ENCODE data around the gene YRDC.
"Not testable (repeated sequence)": the region's sequence is repeated elsewhere in the genome, so short reads cannot be mapped to it uniquely, and the experiment has no call there.

YRDC gene

DNA sequence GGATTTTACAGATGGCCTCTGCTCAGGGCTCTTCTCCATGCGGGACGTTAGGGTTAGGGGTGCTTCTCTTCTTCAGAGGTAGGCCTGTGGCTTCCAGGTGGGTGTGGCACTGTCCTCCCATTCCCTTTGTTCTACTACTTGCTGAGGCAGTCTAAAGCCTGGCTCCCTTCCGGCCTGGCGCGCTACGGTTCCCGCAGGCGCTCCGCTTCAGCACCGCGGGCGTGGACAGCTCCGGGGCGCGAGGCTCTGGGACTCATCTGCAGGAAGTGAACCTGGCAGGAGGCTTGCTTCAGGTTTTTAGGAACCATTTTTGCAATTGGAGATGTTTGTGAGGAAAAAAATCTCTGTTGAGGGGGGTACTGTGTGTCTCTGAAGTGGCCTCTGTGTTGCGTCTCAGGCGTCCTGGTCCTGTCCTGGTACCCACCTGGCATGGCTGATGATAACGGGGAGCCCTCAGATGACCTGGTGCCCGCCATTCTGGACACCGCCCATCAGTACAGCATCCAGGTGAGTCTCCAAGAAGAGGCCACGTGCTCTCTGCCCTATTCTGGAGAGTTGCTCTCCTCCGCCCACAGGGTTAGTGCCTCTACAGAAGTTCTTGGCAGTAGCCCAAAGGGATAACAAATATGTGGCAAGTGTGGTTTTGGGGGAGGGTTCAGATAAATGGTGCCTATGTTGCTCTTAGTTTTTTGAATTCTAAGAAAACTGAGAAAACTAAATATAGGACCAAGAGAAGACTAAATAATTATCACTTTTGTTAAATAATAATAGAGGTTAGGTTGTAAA is 12.5 kb downstream of the YRDC start:
- Histone ChIP-seq H3K9me3 (ENCODE audit: insufficient read depth, low read depth, low read length) (no peaks in the 10 kb centered on the region), H3K27ac (ENCODE audit: low read depth, low read length) (no peak overlapping the region), H3K4me3 (ENCODE audit: low read length) (peak overlapping the region; percentile 73), H3K9ac (ENCODE audit: low read depth, low read length) (no peak overlapping the region), H3K4me1 (ENCODE audit: insufficient read depth, low read length) (peaks cover 5% of the 10 kb centered on the region), H3K36me3 (ENCODE audit: insufficient read depth, low read length) (peaks cover 14% of the 10 kb centered on the region), H3K27me3 (ENCODE audit: insufficient read depth, low read length) (peaks cover 50% of the 10 kb centered on the region)
- WGBS, result 27% methylated on average over 22 of the region's 22 CpGs

GRCh38 chr1:37794372-37795339 is 13.4 kb downstream of the YRDC start:
- H3K27me3 ChIP-seq (ENCODE audit: insufficient read depth, low read length), result peaks cover 59% of the 10 kb centered on the region
- peaks cover 7% of the 10 kb centered on the region; the same call in 1 of the 2 replicates for H3K36me3 ChIP-seq (ENCODE audit: insufficient read depth, low read length)
- H3K4me1 ChIP-seq (ENCODE audit: insufficient read depth, low read length), result peaks cover 5% of the 10 kb centered on the region
- WGBS, result 14% methylated on average over 59 of the region's 59 CpGs
- peak overlapping the region; percentile 73 for H3K4me3 ChIP-seq (ENCODE audit: low read length)
- no peak overlapping the region for H3K27ac ChIP-seq (ENCODE audit: low read depth, low read length)
- H3K9ac ChIP-seq (ENCODE audit: low read depth, low read length), result no peak overlapping the region
- H3K9me3 ChIP-seq (ENCODE audit: insufficient read depth, low read depth, low read length), result no peaks in the 10 kb centered on the region

- peak within 1 kb of the TSS; percentile 77 for H3K9ac ChIP-seq (ENCODE audit: low read depth, low read length)
- peaks cover 66% of the 10 kb centered on the region for H3K27me3 ChIP-seq (ENCODE audit: insufficient read depth, low read length)
- no peak within 1 kb of the TSS for H3K27ac ChIP-seq (ENCODE audit: low read depth, low read length)
- H3K4me3 ChIP-seq (ENCODE audit: low read length), result peak within 1 kb of the TSS; percentile 73
- H3K4me1 ChIP-seq (ENCODE audit: insufficient read depth, low read length), result peaks cover 5% of the 10 kb centered on the region
- H3K9me3 ChIP-seq (ENCODE audit: insufficient read depth, low read depth, low read length), result no peaks in the 10 kb centered on the region
- under 1% methylated on average over 80 of the region's 82 CpGs for WGBS
- H3K36me3 ChIP-seq (ENCODE audit: insufficient read depth, low read length), result no peaks in the 10 kb centered on the region
Measured at GRCh38 chr1:37793773-37794371, 14.1 kb downstream of the YRDC start, which contains the start of gene MANEAL. TSS of gene MANEAL (plus strand) at chr1:37793847. CDS start at chr1:37794183, 336 bp downstream.

DNA sequence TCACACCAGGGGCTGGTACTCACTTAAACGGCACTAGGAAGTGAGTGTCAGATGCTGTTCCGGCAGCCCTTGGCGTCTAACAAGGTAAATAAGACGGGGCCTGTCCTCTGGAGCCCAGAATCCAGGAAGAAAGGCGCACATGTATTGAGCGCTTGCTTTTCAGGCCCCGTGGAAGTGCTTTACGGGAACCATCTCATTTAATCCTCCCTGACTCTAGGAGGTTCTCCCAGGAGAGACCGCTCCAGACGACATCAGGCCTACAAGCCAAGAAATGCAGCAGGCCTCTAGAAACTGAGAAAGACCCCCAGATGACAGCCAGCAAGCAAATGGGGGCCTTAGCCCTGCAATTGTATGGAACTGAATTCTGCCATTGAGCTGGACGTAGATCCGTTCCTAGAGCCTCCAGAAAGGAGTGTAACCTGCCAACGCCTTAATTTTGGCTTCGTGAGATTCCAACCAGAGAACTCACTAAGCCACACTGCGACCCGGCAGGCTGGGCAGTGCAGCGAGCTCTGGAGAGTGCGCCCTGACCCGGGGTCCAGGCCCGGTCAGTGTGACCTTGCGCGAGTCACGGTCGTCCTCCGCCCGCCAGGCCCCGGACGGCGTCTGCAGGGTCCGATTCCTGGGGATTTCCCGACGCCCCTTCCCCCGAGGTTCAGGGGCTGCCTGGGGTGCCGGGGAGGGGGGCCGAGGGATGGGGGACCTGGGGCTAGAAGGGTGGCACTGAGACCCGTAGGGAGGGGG is 14.9 kb downstream of the YRDC start:
- H3K4me1 ChIP-seq (ENCODE audit: insufficient read depth, low read length), result peaks cover 5% of the 10 kb centered on the region
- peaks cover 66% of the 10 kb centered on the region for H3K27me3 ChIP-seq (ENCODE audit: insufficient read depth, low read length)
- no peak overlapping the region for H3K27ac ChIP-seq (ENCODE audit: low read depth, low read length)
- H3K4me3 ChIP-seq (ENCODE audit: low read length), result peak overlapping the region; percentile 73
- H3K9ac ChIP-seq (ENCODE audit: low read depth, low read length), result no peak overlapping the region
- no peaks in the 10 kb centered on the region for H3K36me3 ChIP-seq (ENCODE audit: insufficient read depth, low read length)
- 34% methylated on average over 36 of the region's 36 CpGs for WGBS
- no peaks in the 10 kb centered on the region for H3K9me3 ChIP-seq (ENCODE audit: insufficient read depth, low read depth, low read length)

- H3K27me3 ChIP-seq (ENCODE audit: insufficient read depth, low read length), result peaks cover 26% of the 10 kb centered on the region; the same call in 1 of the 2 replicates
- no peak overlapping the region for H3K9ac ChIP-seq (ENCODE audit: low read depth, low read length)
- H3K4me1 ChIP-seq (ENCODE audit: insufficient read depth, low read length), result no peaks in the 10 kb centered on the region
- no peak overlapping the region for H3K4me3 ChIP-seq (ENCODE audit: low read length)
- WGBS, result 87% methylated on average over 15 of the region's 17 CpGs
- no peak overlapping the region for H3K27ac ChIP-seq (ENCODE audit: low read depth, low read length)
- no peaks in the 10 kb centered on the region for H3K36me3 ChIP-seq (ENCODE audit: insufficient read depth, low read length)
- H3K9me3 ChIP-seq (ENCODE audit: insufficient read depth, low read depth, low read length), result no peaks in the 10 kb centered on the region
Measured at GRCh38 chr1:37782491-37782890, 25.5 kb downstream of the YRDC start.

- Histone ChIP-seq H3K4me1 (ENCODE audit: insufficient read depth, low read length) (no peaks in the 10 kb centered on the region), H3K27me3 (ENCODE audit: insufficient read depth, low read length) (peaks cover 32% of the 10 kb centered on the region), H3K27ac (ENCODE audit: low read depth, low read length) (no peak overlapping the region), H3K36me3 (ENCODE audit: insufficient read depth, low read length) (no peaks in the 10 kb centered on the region), H3K9me3 (ENCODE audit: insufficient read depth, low read depth, low read length) (no peaks in the 10 kb centered on the region), H3K4me3 (ENCODE audit: low read length) (no peak overlapping the region), H3K9ac (ENCODE audit: low read depth, low read length) (no peak overlapping the region)
- WGBS, result 82% methylated on average over 3 of the region's 3 CpGs
Measured at GRCh38 chr1:37778654-37779053, 29.4 kb downstream of the YRDC start.

DNA sequence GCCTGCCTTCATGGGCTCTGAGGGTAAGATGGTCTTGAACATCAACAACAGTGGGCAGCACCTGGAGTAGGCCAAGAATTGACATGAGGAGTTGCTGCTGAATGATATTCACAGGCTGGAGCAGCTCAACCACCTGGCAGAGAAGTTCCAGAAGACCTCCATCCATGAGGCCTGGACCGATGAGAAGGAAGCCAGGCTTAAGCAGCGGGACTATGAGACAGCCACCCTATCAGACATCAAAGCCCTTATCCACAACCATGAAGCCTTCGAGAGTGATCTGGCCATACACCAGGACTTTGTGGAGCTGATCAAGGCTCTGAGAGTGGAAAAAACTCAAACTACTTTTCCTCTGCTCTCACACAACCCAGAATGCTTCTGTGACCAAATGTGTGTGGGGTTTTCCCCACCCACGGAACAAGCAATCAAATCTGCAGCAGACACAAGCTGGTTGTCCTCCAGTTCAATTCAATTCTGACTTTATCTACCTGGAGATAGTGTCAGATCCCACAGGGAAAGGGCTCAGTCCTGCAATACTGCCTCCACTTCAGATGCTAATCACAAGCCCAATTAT is 31.0 kb downstream of the YRDC start:
- Histone ChIP-seq H3K4me1 (ENCODE audit: insufficient read depth, low read length) (no peaks in the 10 kb centered on the region), H3K36me3 (ENCODE audit: insufficient read depth, low read length) (no peaks in the 10 kb centered on the region), H3K9me3 (ENCODE audit: insufficient read depth, low read depth, low read length) (no peaks in the 10 kb centered on the region), H3K9ac (ENCODE audit: low read depth, low read length) (no peak overlapping the region), H3K4me3 (ENCODE audit: low read length) (no peak overlapping the region), H3K27ac (ENCODE audit: low read depth, low read length) (no peak overlapping the region), H3K27me3 (ENCODE audit: insufficient read depth, low read length) (peaks cover 29% of the 10 kb centered on the region)
- WGBS, result 76% methylated on average over 4 of the region's 4 CpGs

- peaks cover 43% of the 10 kb centered on the region for H3K27me3 ChIP-seq (ENCODE audit: insufficient read depth, low read length)
- not testable (repeated sequence) for H3K27ac ChIP-seq (ENCODE audit: low read depth, low read length)
Measured at GRCh38 chr1:37771440-37771839, 36.6 kb downstream of the YRDC start.

DNA sequence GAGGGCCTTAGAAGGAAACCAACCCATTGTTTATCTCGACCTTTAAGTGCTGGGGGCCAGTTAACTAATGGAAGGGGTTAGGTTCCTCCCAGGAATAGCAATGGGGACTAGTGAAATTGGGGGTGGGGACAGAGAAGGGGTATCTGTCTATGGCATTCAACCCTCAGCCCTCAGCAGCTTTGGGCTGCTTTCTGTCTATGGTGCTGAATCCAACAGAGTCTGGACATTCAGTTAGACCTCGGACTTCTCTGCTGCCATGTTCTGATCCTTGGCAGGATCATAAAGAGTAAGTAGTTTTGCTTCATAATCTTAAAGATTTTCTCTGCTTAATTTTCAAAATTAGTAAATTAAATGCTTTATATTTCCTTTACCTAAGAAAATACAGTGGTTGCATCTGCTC is 40.5 kb downstream of the YRDC start:
- H3K9me3 ChIP-seq (ENCODE audit: insufficient read depth, low read depth, low read length), result no peaks in the 10 kb centered on the region
- peaks cover 82% of the 10 kb centered on the region for H3K27me3 ChIP-seq (ENCODE audit: insufficient read depth, low read length)
- no peaks in the 10 kb centered on the region for H3K36me3 ChIP-seq (ENCODE audit: insufficient read depth, low read length)
- no peak overlapping the region for H3K9ac ChIP-seq (ENCODE audit: low read depth, low read length)
- WGBS, result 48% methylated on average over 2 of the region's 2 CpGs
- no peak overlapping the region for H3K27ac ChIP-seq (ENCODE audit: low read depth, low read length)
- no peak overlapping the region for H3K4me3 ChIP-seq (ENCODE audit: low read length)
- H3K4me1 ChIP-seq (ENCODE audit: insufficient read depth, low read length), result peaks cover 6% of the 10 kb centered on the region; the same call in 1 of the 2 replicates

More at GRCh38 chr1:37771440-37771839, 36.6 kb downstream of the YRDC start:
- H3K4me3 ChIP-seq (ENCODE audit: low read length); H3K4me1 ChIP-seq (ENCODE audit: insufficient read depth, low read length); H3K9ac ChIP-seq (ENCODE audit: low read depth, low read length); H3K36me3 ChIP-seq (ENCODE audit: insufficient read depth, low read length); H3K9me3 ChIP-seq (ENCODE audit: insufficient read depth, low read depth, low read length): not testable (repeated sequence)

- no peak overlapping the region for H3K9ac ChIP-seq (ENCODE audit: low read depth, low read length)
- H3K27me3 ChIP-seq (ENCODE audit: insufficient read depth, low read length), result peaks cover 96% of the 10 kb centered on the region
- WGBS, result 25% methylated on average over 27 of the region's 27 CpGs
- H3K4me1 ChIP-seq (ENCODE audit: insufficient read depth, low read length), result peaks cover 6% of the 10 kb centered on the region; the same call in 1 of the 2 replicates
- no peak overlapping the region for H3K27ac ChIP-seq (ENCODE audit: low read depth, low read length)
- peak overlapping the region; percentile 47 for H3K4me3 ChIP-seq (ENCODE audit: low read length)
- H3K36me3 ChIP-seq (ENCODE audit: insufficient read depth, low read length), result no peaks in the 10 kb centered on the region
- H3K9me3 ChIP-seq (ENCODE audit: insufficient read depth, low read depth, low read length), result no peaks in the 10 kb centered on the region
Measured at GRCh38 chr1:37765916-37766664, 41.9 kb downstream of the YRDC start.

All from HUES64 (cell line).